ENCODE results near the gene HDC.

Gene HDC

GRCh38 chr15:50244959-50245624 lies 20.4 kb downstream of the HDC start:
- H3F3A ChIP-seq (ENCODE audit: insufficient read depth) = no peaks in the 10 kb centered on the region
- no peaks in the 10 kb centered on the region for H3K79me2 ChIP-seq (ENCODE audit: insufficient read depth, low read length)
- no peak overlapping the region for H3K4me3 ChIP-seq (ENCODE audit: insufficient read depth, low read length, poor library complexity, severe bottlenecking)
- no peak overlapping the region for H3K27ac ChIP-seq (ENCODE audit: low read depth, low read length)
- TF ChIP-seq CTCF (IDR thresholded peaks at IDR 0.05; ENCODE audit: insufficient read depth, low read length, poor library complexity, severe bottlenecking) (no peak), EZH2phosphoT487 (conservative IDR thresholded peaks at IDR 0.05; ENCODE audit: low read length) (no peak)
- H3K9me2 ChIP-seq (replicated peaks; ENCODE audit: insufficient read depth, low read length) = no peaks in the 10 kb centered on the region
- no peak overlapping the region for H2AFZ ChIP-seq (ENCODE audit: low read depth, low read length, severe bottlenecking)
- H3K27me3 ChIP-seq (ENCODE audit: low read length) = no peaks in the 10 kb centered on the region
- H4K20me1 ChIP-seq (ENCODE audit: low read depth, low read length) = no peaks in the 10 kb centered on the region
- H3K36me3 ChIP-seq (ENCODE audit: low read length) = no peaks in the 10 kb centered on the region
- no peak overlapping the region for H3K9ac ChIP-seq (ENCODE audit: low read length)
- no peak overlapping the region for H3K4me2 ChIP-seq (ENCODE audit: low read depth, low read length, poor library complexity, severe bottlenecking)
- H3K9me3 ChIP-seq (ENCODE audit: insufficient read depth, low read length) = no peaks in the 10 kb centered on the region

- no peaks in the 10 kb centered on the region for H3F3A ChIP-seq (ENCODE audit: insufficient read depth)
- H3K27ac ChIP-seq (ENCODE audit: low read depth, low read length) = no peak overlapping the region
- no peak overlapping the region for H2AFZ ChIP-seq (ENCODE audit: low read depth, low read length, severe bottlenecking)
- H3K9me2 ChIP-seq (replicated peaks; ENCODE audit: insufficient read depth, low read length) = no peaks in the 10 kb centered on the region
- H3K4me2 ChIP-seq (ENCODE audit: low read depth, low read length, poor library complexity, severe bottlenecking) = no peak overlapping the region
- TF ChIP-seq CTCF (IDR thresholded peaks at IDR 0.05; ENCODE audit: insufficient read depth, low read length, poor library complexity, severe bottlenecking) (no peak), EZH2phosphoT487 (conservative IDR thresholded peaks at IDR 0.05; ENCODE audit: low read length) (no peak)
- no peaks in the 10 kb centered on the region for H3K27me3 ChIP-seq (ENCODE audit: low read length)
- no peaks in the 10 kb centered on the region for H3K9me3 ChIP-seq (ENCODE audit: insufficient read depth, low read length)
- no peaks in the 10 kb centered on the region for H4K20me1 ChIP-seq (ENCODE audit: low read depth, low read length)
- H3K36me3 ChIP-seq (ENCODE audit: low read length) = no peaks in the 10 kb centered on the region
- H3K4me3 ChIP-seq (ENCODE audit: insufficient read depth, low read length, poor library complexity, severe bottlenecking) = no peak overlapping the region
- H3K9ac ChIP-seq (ENCODE audit: low read length) = no peak overlapping the region
- H3K79me2 ChIP-seq (ENCODE audit: insufficient read depth, low read length) = no peaks in the 10 kb centered on the region
These were observed 21.4 kb downstream of the HDC start for GRCh38 chr15:50244153-50244552.

- Histone ChIP-seq H4K20me1 (ENCODE audit: low read depth, low read length) (no peaks in the 10 kb centered on the region), H3K9me3 (ENCODE audit: insufficient read depth, low read length) (no peaks in the 10 kb centered on the region), H3K9me2 (replicated peaks; ENCODE audit: insufficient read depth, low read length) (no peaks in the 10 kb centered on the region), H2AFZ (ENCODE audit: low read depth, low read length, severe bottlenecking) (no peak overlapping the region), H3K27me3 (ENCODE audit: low read length) (no peaks in the 10 kb centered on the region), H3F3A (ENCODE audit: insufficient read depth) (no peaks in the 10 kb centered on the region), H3K9ac (ENCODE audit: low read length) (no peak overlapping the region), H3K36me3 (ENCODE audit: low read length) (no peaks in the 10 kb centered on the region), H3K4me3 (ENCODE audit: insufficient read depth, low read length, poor library complexity, severe bottlenecking) (no peak overlapping the region), H3K27ac (ENCODE audit: low read depth, low read length) (no peak overlapping the region), H3K79me2 (ENCODE audit: insufficient read depth, low read length) (no peaks in the 10 kb centered on the region), H3K4me2 (ENCODE audit: low read depth, low read length, poor library complexity, severe bottlenecking) (no peak overlapping the region)
- TF ChIP-seq EZH2phosphoT487 (conservative IDR thresholded peaks at IDR 0.05; ENCODE audit: low read length) = no peak
- TF ChIP-seq CTCF (IDR thresholded peaks at IDR 0.05; ENCODE audit: insufficient read depth, low read length, poor library complexity, severe bottlenecking) = no peak
These were observed 23.7 kb downstream of the HDC start for GRCh38 chr15:50241684-50242450.
